ENCODE measurements around the gene UBE2I. TPM values are rescaled to one million over a fixed set of nuclear protein-coding genes. Genes with fewer than 3 reads are reported as not detected.

UBE2I gene
- total and polyA plus RNA-seq, 2 of the 4 experiments (the other 2 are of a cell fraction) = 30.8 to 140 TPM

GRCh38 chr16:1312903-1313302, 3.5 kb downstream of the UBE2I start:
- Histone ChIP-seq H3K23ac (ENCODE audit: low read depth, low read length) (peak overlapping the region; percentile 29; the same call in 1 of the 2 replicates), H3K9ac (ENCODE audit: low read depth, low read length) (no peak overlapping the region), H2BK5ac (ENCODE audit: low read depth, low read length, poor library complexity, severe bottlenecking) (no peak overlapping the region), H4K8ac (ENCODE audit: low read depth in 2 of 2, low read length in 2 of 2) (no peak overlapping the region), H3K27me3 (ENCODE audit: control insufficient read depth, insufficient read depth, low read length) (no peaks in the 10 kb centered on the region), H2AFZ (replicated peaks; ENCODE audit: low read length, poor library complexity) (no peak overlapping the region), H3K56ac (ENCODE audit: extremely low read depth, insufficient read depth, low read length) (no peak overlapping the region), H3K27ac (ENCODE audit: insufficient read depth, low read length) (no peak overlapping the region), H3K18ac (ENCODE audit: low read depth, low read length) (no peak overlapping the region), H3K9me3 (ENCODE audit: control insufficient read depth, insufficient read depth, low read length) (no peaks in the 10 kb centered on the region), H2AK9ac (replicated peaks; ENCODE audit: low read depth, low read length, poor library complexity) (no peak overlapping the region), H3K9me1 (ENCODE audit: insufficient read depth, low read length) (peaks cover 12% of the 10 kb centered on the region), H3K36me3 (ENCODE audit: control insufficient read depth, insufficient read depth, low read length) (peaks cover 49% of the 10 kb centered on the region), H2BK15ac (ENCODE audit: low read depth, low read length) (no peak overlapping the region), H4K5ac (ENCODE audit: low read depth, low read length) (no peak overlapping the region), H2BK20ac (ENCODE audit: low read depth, low read length) (no peak overlapping the region), H2AK5ac (ENCODE audit: low read depth, low read length) (no peak overlapping the region), H3K4me3 (ENCODE audit: insufficient read depth, low read depth, low read length) (no peak overlapping the region), H3K79me1 (ENCODE audit: low read depth in 1 of 2, low read length in 2 of 2) (peaks cover 3 to 39% of the 10 kb centered on the region in 2 experiments), H3K4ac (ENCODE audit: low read depth, low read length) (no peak overlapping the region), H3K4me2 (ENCODE audit: low read depth, low read length) (no peak overlapping the region), H3K4me1 (ENCODE audit: control insufficient read depth, insufficient read depth, low read length) (peaks cover 15% of the 10 kb centered on the region), H2BK120ac (ENCODE audit: low read depth, low read length) (no peak overlapping the region), H4K91ac (ENCODE audit: insufficient read depth, low read depth, low read length) (no peak overlapping the region), H4K20me1 (ENCODE audit: insufficient read depth, low read length) (peaks cover 80% of the 10 kb centered on the region), H3K14ac (replicated peaks; ENCODE audit: low read depth, low read length) (no peak overlapping the region)
- no peak for DNase-seq
- ChIA-PET CTCF (no interaction called here), POLR2A (ENCODE audit: unreplicated experiment) (no interaction called here)
- in situ Hi-C loops (cut with MboI; ENCODE audit: low sequenced_read_pairs) = no loop called here
- no TSS peak for BruUV-seq (replicated peaks)
- intact Hi-C loops (cut with micrococcal nuclease) = no loop called here
- 90% methylated on average over 12 of the region's 15 CpGs; no CpG with 5 or more reads in 1 of the 2 experiments for WGBS, 2 experiments (ENCODE audit: extremely low coverage in 2 of 2, insufficient read length in 1 of 2)
- ATAC-seq (ENCODE audit: low read depth) = no peak
- TF ChIP-seq SMC3 (IDR thresholded peaks at IDR 0.05; ENCODE audit: low read depth, low read length) (no peak), CEBPB (IDR thresholded peaks at IDR 0.05; ENCODE audit: low read depth, low read length) (no peak)
- dilution Hi-C loops (cut with HindIII; ENCODE audit: low sequenced_read_pairs, unreplicated experiment) = no loop called here
